Activated CD4-positive, alpha-beta memory T cell treated with anti-CD3 and anti-CD28 coated beads, Interleukin-2, amount 10 ng/mL, durations not matched to agents 7 days and 5 days (primary cell): ENCODE measurements around the gene TEX13A. TPM values are rescaled to one million over a fixed set of nuclear protein-coding genes. Genes with fewer than 3 reads are reported as not detected.

ENCODE experiments used
- CTCF ChIA-PET: fragments of 350-600 bp; sonication (Branson Sonifier 250); formaldehyde crosslinking; loops from one replicate; lab custom pipeline; 2021; ENCODE audit warnings: antibody characterized with exemption, inconsistent platforms; lab: Charles Lee
- POLR2A ChIA-PET: fragments of 350-600 bp; sonication (Branson Sonifier 250); formaldehyde crosslinking; loops from one replicate; lab custom pipeline; 2021; ENCODE audit warnings: antibody characterized with exemption; lab: Charles Lee
- DNase-seq: peaks from one replicate; pipeline ENCODE4 v3.0.0-alpha.2; 2020
- H3K27ac Mint-ChIP-seq: one replicate; pipeline ENCODE4 v1.8.0; 2021; ENCODE audit warnings: mild to moderate bottlenecking, mixed read lengths
- H3K27me3 Mint-ChIP-seq: one replicate; pipeline ENCODE4 v1.8.0; 2021; ENCODE audit warnings: mixed read lengths
- H3K36me3 Mint-ChIP-seq: one replicate; pipeline ENCODE4 v1.8.0; 2021; ENCODE audit warnings: low read depth, mixed read lengths
- H3K4me1 Mint-ChIP-seq: one replicate; pipeline ENCODE4 v1.8.0; 2021; ENCODE audit warnings: mixed read lengths
- H3K4me3 Mint-ChIP-seq: one replicate; pipeline ENCODE4 v1.8.0; 2021; ENCODE audit warnings: mild to moderate bottlenecking, mixed read lengths
- H3K9me3 Mint-ChIP-seq: one replicate; pipeline ENCODE4 v1.8.0; 2021; ENCODE audit warnings: mixed read lengths
- total RNA-seq, 2 experiments: library from RNA; stranded (reverse); gene quantifications; one replicate each; pipeline ENCODE4 v1.2.3, GENCODE V29; 2021

TEX13A gene
- total RNA-seq, 2 experiments from 2014 or later, result not detected

DNA sequence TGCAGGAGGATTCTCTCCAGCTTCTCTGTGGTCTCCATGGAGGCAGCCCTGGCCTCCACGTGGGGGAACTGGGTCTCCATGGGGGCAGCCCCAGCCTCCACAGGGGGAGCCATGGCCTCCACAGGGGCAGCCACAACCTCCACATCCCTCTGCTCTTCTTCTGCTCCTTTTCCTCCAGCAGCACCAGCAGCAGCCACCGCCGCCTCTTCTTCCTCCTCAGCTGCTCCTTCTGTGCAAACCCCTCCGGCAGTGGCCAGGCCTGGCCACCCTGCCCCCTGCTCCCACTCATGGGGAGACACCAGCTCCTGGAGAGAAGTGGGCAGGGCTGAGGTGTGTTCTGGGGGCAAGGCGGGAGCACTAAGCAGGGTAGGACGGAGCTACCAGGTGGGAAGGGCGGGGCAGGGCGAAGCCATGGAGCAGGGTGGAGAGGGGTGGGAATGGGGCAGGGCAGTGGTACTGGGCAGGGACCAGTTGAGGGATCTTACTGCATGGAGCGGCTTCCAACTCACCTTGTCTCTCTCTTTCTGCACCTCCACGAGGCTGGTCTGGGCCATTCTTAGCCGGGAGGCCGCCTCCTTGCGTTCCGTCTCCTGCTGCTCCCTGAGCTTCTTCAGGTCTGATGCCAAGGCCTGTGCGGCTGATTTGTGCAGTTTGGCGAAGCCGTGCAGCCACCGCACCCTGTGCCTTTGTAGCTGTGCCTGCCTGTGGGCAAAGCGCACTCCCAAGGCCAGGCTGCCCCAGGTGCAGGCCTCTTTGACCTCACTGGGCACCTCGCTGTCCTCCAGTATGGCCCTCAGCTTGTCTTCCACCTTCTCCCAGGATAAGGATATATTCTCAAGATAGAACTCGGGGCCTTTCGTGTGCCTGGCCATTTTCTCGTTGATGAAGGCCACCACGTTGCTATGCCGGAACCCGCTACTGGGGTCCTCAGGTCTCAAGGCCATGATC is 766 bp downstream of the TEX13A start:
- ChIA-PET CTCF (no interaction called here), POLR2A (no interaction called here)
- Mint-ChIP-seq H3K4me1 (no peaks in the 10 kb centered on the region), H3K27me3 (no peaks in the 10 kb centered on the region), H3K9me3 (no peaks in the 10 kb centered on the region), H3K27ac (no peak overlapping the region), H3K4me3 (no peak overlapping the region), H3K36me3 (no peaks in the 10 kb centered on the region)
- DNase-seq, result no peak

DNA sequence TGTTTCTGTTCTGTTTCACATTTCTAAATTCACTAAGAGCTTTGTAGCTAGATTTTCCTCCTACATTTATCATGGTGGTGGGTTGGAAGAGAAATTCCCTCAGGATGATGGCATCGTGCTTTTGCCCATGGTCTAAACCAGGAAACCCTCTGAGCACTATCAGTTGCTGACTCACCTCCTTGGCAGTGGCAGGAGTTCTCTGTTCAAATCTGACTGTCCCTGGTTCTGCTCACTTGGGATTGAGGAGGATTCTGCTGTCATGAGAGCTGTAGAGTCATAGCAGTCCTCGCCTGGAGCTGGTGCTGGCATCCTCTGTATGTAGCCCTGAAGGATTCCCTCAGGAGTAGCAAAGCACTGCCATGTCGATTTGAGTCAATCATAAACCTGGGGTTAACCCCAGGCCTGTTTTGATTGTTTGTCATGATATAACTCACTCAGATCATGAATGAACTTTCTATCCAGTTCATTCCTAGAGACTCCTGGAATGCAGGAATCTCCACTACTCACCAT is 9.4 kb downstream of the TEX13A start:
- H3K9me3 Mint-ChIP-seq, result no peaks in the 10 kb centered on the region
- no peak overlapping the region for H3K27ac Mint-ChIP-seq
- no peaks in the 10 kb centered on the region for H3K4me1 Mint-ChIP-seq
- H3K27me3 Mint-ChIP-seq, result no peaks in the 10 kb centered on the region
- no peak overlapping the region for H3K4me3 Mint-ChIP-seq
- ChIA-PET POLR2A (no interaction called here), CTCF (no interaction called here)
- H3K36me3 Mint-ChIP-seq, result no peaks in the 10 kb centered on the region
- no peak for DNase-seq

DNA sequence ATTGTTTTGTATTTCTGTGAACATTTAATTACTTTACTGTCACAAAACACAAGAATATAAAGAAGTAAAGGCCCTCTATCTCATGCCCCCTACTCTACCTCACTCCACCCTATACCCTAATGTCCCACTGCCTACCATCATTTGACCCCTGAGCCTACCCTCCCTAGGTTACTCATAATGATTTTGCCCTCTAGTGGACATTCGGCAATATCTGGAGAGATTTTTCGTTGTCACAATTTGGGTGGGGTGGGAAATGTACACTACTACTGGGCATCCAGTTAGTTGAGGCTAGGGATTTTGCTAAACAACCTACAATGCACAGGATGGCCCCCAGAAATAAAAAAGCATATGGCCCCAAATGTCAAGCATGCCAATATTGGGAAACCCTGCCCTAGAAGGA is 10.2 kb downstream of the TEX13A start:
- CTCF ChIA-PET, result no interaction called here

GRCh38 chrX:105209406-105209805 is 11.1 kb downstream of the TEX13A start:
- Mint-ChIP-seq H3K36me3 (no peaks in the 10 kb centered on the region), H3K27ac (no peak overlapping the region), H3K4me3 (no peak overlapping the region), H3K27me3 (no peaks in the 10 kb centered on the region), H3K9me3 (no peaks in the 10 kb centered on the region), H3K4me1 (no peaks in the 10 kb centered on the region)
- no peak for DNase-seq
- POLR2A ChIA-PET, result no interaction called here
- CTCF ChIA-PET, result no interaction called here

More for the DNA sequence above, 10.2 kb downstream of the TEX13A start:
- no peaks in the 10 kb centered on the region for H3K36me3 Mint-ChIP-seq
- no peaks in the 10 kb centered on the region for H3K9me3 Mint-ChIP-seq
- no peak for DNase-seq
- H3K27ac Mint-ChIP-seq, result no peak overlapping the region
- POLR2A ChIA-PET, result no interaction called here
- H3K27me3 Mint-ChIP-seq, result no peaks in the 10 kb centered on the region
- H3K4me3 Mint-ChIP-seq, result no peak overlapping the region
- no peaks in the 10 kb centered on the region for H3K4me1 Mint-ChIP-seq

DNA sequence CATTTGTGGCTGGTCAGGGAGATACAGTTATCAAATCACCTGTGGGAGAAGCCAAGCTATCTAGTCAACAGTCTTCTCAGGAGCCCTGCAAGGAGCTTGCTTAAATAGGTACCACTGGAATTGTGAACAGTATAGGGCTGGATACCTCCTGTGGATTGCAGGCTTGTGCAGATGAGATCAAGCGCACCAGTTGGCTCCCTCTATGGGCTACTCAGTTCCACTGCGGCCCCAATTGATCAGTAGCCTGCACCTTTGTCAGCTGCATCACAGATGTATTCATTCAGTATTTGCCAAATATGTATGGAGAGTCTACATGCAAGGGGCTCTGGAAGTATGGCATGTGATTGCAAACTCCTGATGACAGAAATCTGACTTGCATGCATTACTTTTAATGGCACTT is 28.6 kb downstream of the TEX13A start:
- Mint-ChIP-seq H3K4me3 (no peak overlapping the region), H3K27me3 (no peaks in the 10 kb centered on the region), H3K9me3 (no peaks in the 10 kb centered on the region), H3K27ac (no peak overlapping the region), H3K36me3 (no peaks in the 10 kb centered on the region), H3K4me1 (no peaks in the 10 kb centered on the region)
- POLR2A ChIA-PET, result no interaction called here
- CTCF ChIA-PET, result no interaction called here
- DNase-seq, result no peak

DNA sequence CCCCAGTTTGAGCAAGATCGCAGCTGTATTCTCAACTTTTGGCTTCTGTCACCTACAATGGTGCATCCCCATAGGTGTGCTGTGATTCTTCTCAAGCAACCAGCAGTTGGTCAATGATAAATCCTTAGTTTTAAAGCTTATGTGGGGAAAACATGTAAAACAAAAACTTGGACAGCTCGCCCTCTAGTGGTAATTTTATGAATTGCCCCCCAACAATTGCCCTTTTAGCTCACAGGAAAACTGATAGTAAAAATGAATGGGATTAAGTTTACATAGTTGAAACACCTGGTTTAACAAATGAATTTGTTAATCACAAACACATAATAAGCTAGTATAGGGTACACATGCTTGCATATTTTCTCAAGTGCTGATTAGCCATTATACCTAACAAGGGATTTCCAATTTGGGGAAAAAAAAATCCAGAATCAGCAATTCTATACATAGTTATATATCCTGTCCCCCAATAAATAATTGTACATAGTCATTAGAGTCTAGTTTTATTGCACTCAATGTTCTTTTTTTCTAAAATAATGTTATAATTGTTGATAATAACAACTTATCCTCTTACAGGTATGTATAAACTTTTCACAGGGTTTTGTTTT is 30.1 kb downstream of the TEX13A start:
- H3K9me3 Mint-ChIP-seq, result no peaks in the 10 kb centered on the region
- no peak for DNase-seq
- H3K27me3 Mint-ChIP-seq, result no peaks in the 10 kb centered on the region
- ChIA-PET CTCF (interaction anchor here (1.0 to 1.2 kb wide), 2 partner anchors 10 to 29 kb away, joined by 3 to 4 read pairs; no protein-coding TSS in a partner anchor), POLR2A (no interaction called here)
- H3K27ac Mint-ChIP-seq, result no peak overlapping the region
- H3K4me3 Mint-ChIP-seq, result no peak overlapping the region
- no peaks in the 10 kb centered on the region for H3K4me1 Mint-ChIP-seq
- H3K36me3 Mint-ChIP-seq, result no peaks in the 10 kb centered on the region

GRCh38 chrX:105189093-105189492 is 31.4 kb downstream of the TEX13A start:
- no peak for DNase-seq
- Mint-ChIP-seq H3K36me3 (no peaks in the 10 kb centered on the region), H3K27me3 (no peaks in the 10 kb centered on the region), H3K4me3 (no peak overlapping the region), H3K9me3 (no peaks in the 10 kb centered on the region), H3K4me1 (no peaks in the 10 kb centered on the region), H3K27ac (no peak overlapping the region)
- ChIA-PET POLR2A (no interaction called here), CTCF (no interaction called here)

DNA sequence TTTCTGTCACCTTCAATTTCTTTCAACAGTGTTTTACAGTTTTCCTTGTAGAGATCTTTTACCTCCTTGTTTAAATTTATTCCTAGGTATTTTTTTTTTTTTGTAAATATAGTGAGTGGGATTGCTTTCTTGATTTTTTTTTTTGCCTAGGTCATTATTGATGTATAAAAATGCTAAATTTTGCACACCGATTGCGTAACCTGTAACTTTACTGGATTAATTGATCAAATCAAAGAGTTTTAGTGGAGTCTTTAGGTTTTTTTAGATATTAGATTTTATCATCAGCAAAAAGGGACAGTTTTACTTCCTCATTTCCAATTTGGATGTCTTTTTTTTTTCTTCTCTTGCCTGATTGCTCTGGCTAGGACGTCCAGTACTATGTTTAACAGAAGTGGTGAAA is 40.9 kb downstream of the TEX13A start:
- no peak overlapping the region for H3K27ac Mint-ChIP-seq
- ChIA-PET POLR2A (no interaction called here), CTCF (no interaction called here)
- H3K4me3 Mint-ChIP-seq, result no peak overlapping the region
- no peaks in the 10 kb centered on the region for H3K27me3 Mint-ChIP-seq
- H3K4me1 Mint-ChIP-seq, result no peaks in the 10 kb centered on the region
- H3K9me3 Mint-ChIP-seq, result no peaks in the 10 kb centered on the region
- no peaks in the 10 kb centered on the region for H3K36me3 Mint-ChIP-seq
- DNase-seq, result no peak

DNA sequence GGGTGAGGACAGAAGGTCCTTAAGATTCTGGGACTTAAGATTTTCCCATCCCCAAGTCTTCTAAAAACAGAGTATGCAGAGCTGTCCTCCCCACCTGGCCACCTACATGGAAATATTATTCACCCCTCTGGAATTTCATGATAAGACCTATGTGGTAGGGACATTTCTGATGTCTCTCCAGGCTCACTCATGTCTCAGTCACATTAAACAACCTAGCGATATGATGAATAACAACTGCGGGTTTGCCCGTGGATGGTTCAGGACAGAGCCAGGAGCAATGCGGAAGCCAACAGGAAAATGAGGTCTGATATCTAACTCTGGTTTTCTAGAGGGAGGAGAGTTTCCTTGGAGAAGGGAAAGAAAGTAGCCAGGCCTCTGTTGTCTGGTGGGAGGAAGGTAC is 47.4 kb downstream of the TEX13A start:
- H3K4me1 Mint-ChIP-seq, result no peaks in the 10 kb centered on the region

More for the DNA sequence above, 47.4 kb downstream of the TEX13A start:
- H3K36me3 Mint-ChIP-seq, result no peaks in the 10 kb centered on the region
- H3K27ac Mint-ChIP-seq, result no peak overlapping the region
- no peaks in the 10 kb centered on the region for H3K27me3 Mint-ChIP-seq
- H3K4me3 Mint-ChIP-seq, result no peak overlapping the region
- H3K9me3 Mint-ChIP-seq, result no peaks in the 10 kb centered on the region
- CTCF ChIA-PET, result no interaction called here
- DNase-seq, result no peak
- POLR2A ChIA-PET, result no interaction called here
